Neural progenitor cell (in vitro differentiated cells): ENCODE data around the gene SPSB3. TPM values are rescaled to one million over a fixed set of nuclear protein-coding genes. Genes with fewer than 3 reads are reported as not detected.

Source experiments
- DNase-seq: peaks from one replicate; pipeline ENCODE4 v3.0.0-alpha.2; 2016; ENCODE audit warnings: low spot score
- H2AFZ ChIP-seq: fragments of 200-600 bp; sonication (generic); replicated peaks from 2 replicates; pipeline ENCODE4 v1.6.1; 2016; ENCODE audit warnings: antibody characterized with exemption
- H3F3A ChIP-seq: fragments of 200-600 bp; sonication (generic); 2 replicates; pipeline ENCODE4 v1.6.1; 2016; ENCODE audit warnings: antibody characterized with exemption, low read depth
- H3K27ac ChIP-seq: fragments of 200-600 bp; sonication (generic); 2 replicates; pipeline ENCODE4 v1.5.1; 2016; ENCODE audit warnings: mild to moderate bottlenecking
- H3K27me3 ChIP-seq: fragments of 200-600 bp; sonication (generic); 2 replicates; pipeline ENCODE4 v1.6.1; 2016; ENCODE audit warnings: mild to moderate bottlenecking, moderate library complexity
- H3K36me3 ChIP-seq: fragments of 200-600 bp; sonication (generic); 2 replicates; pipeline ENCODE4 v1.5.1; 2016
- H3K4me1 ChIP-seq: fragments of 200-600 bp; sonication (generic); 2 replicates; pipeline ENCODE4 v1.6.1; 2016; ENCODE audit warnings: mixed run types
- H3K4me2 ChIP-seq: fragments of 200-600 bp; sonication (generic); 2 replicates; pipeline ENCODE4 v1.6.1; 2016
- H3K4me3 ChIP-seq: fragments of 200-600 bp; sonication (generic); 2 replicates; pipeline ENCODE4 v1.5.1; 2016
- H3K79me2 ChIP-seq: fragments of 200-600 bp; sonication (generic); 2 replicates; pipeline ENCODE4 v1.6.1; 2016; ENCODE audit warnings: low read depth
- H3K9ac ChIP-seq: fragments of 200-600 bp; sonication (generic); 2 replicates; pipeline ENCODE4 v1.6.1; 2016
- H3K9me3 ChIP-seq: fragments of 200-600 bp; sonication (generic); 2 replicates; pipeline ENCODE4 v1.5.1; 2016; ENCODE audit warnings: low read depth
- H4K20me1 ChIP-seq: fragments of 200-600 bp; sonication (generic); 2 replicates; pipeline ENCODE4 v1.6.1; 2016; ENCODE audit warnings: low read depth
- H3K27ac Mint-ChIP-seq: 3 replicates; pipeline ENCODE4 v1.8.0; 2021; ENCODE audit warnings: mixed read lengths
- H3K27me3 Mint-ChIP-seq: 2 replicates; pipeline ENCODE4 v1.8.0; 2022; ENCODE audit warnings: low read depth, mild to moderate bottlenecking, inconsistent platforms, moderate library complexity, mixed read lengths; ENCODE audit not compliant: insufficient read depth
- H3K36me3 Mint-ChIP-seq: 3 replicates; pipeline ENCODE4 v1.8.0; 2021; ENCODE audit warnings: mixed read lengths
- H3K4me1 Mint-ChIP-seq: 3 replicates; pipeline ENCODE4 v1.8.0; 2021; ENCODE audit warnings: mixed read lengths
- H3K4me3 Mint-ChIP-seq: 3 replicates; pipeline ENCODE4 v1.8.0; 2021; ENCODE audit warnings: mild to moderate bottlenecking, moderate library complexity, mixed read lengths
- H3K9me3 Mint-ChIP-seq: 3 replicates; pipeline ENCODE4 v1.8.0; 2020; ENCODE audit warnings: mixed read lengths
- EZH2 ChIP-seq: fragments of 200-600 bp; sonication (generic); IDR thresholded peaks from 2 replicates; pipeline ENCODE4 v1.6.1; 2017; ENCODE audit warnings: antibody characterized with exemption, mild to moderate bottlenecking, moderate library complexity
- EZH2phosphoT487 ChIP-seq: fragments of 200-600 bp; sonication (generic); IDR thresholded peaks from 2 replicates; pipeline ENCODE4 v1.6.1; 2017; ENCODE audit warnings: antibody characterized with exemption
- total RNA-seq: library from RNA; depleted of rRNA; stranded (reverse); fragments of >200 nt; gene quantifications from 2 replicates; pipeline ENCODE4 v1.2.3, GENCODE V29; 2015; ENCODE audit warnings: low replicate concordance
- TF ChIP-seq, protein P1 (sequence below): fragments of 200-600 bp; sonication (generic); IDR thresholded peaks from 2 replicates; pipeline ENCODE4 v1.5.1; 2017; ENCODE audit warnings: antibody characterized with exemption, mild to moderate bottlenecking

The SPSB3 gene
- total RNA-seq, 1 donor from 2014 or later: 18.7 TPM

GRCh38 chr16:1791943-1792812 lies 9.8 kb upstream of the SPSB3 start:
- Histone ChIP-seq H3K9ac (no peak overlapping the region), H3K4me2 (no peak overlapping the region), H4K20me1 (no peaks in the 10 kb centered on the region), H3K79me2 (no peaks in the 10 kb centered on the region), H3K4me1 (no peaks in the 10 kb centered on the region), H3K36me3 (no peaks in the 10 kb centered on the region), H3F3A (no peaks in the 10 kb centered on the region), H3K27ac (no peak overlapping the region), H3K9me3 (no peaks in the 10 kb centered on the region), H2AFZ (no peak overlapping the region), H3K27me3 (no peaks in the 10 kb centered on the region), H3K4me3 (no peak overlapping the region)
- Mint-ChIP-seq H3K27ac (no peak overlapping the region), H3K9me3 (peaks cover 1% of the 10 kb centered on the region), H3K4me3 (no peak overlapping the region), H3K4me1 (no peaks in the 10 kb centered on the region), H3K36me3 (peaks cover 5% of the 10 kb centered on the region), H3K27me3 (no peaks in the 10 kb centered on the region)
- DNase-seq: no peak
- TF ChIP-seq EZH2: no peak
- no peak for TF ChIP-seq EZH2phosphoT487
- TF ChIP-seq, protein P1, sequence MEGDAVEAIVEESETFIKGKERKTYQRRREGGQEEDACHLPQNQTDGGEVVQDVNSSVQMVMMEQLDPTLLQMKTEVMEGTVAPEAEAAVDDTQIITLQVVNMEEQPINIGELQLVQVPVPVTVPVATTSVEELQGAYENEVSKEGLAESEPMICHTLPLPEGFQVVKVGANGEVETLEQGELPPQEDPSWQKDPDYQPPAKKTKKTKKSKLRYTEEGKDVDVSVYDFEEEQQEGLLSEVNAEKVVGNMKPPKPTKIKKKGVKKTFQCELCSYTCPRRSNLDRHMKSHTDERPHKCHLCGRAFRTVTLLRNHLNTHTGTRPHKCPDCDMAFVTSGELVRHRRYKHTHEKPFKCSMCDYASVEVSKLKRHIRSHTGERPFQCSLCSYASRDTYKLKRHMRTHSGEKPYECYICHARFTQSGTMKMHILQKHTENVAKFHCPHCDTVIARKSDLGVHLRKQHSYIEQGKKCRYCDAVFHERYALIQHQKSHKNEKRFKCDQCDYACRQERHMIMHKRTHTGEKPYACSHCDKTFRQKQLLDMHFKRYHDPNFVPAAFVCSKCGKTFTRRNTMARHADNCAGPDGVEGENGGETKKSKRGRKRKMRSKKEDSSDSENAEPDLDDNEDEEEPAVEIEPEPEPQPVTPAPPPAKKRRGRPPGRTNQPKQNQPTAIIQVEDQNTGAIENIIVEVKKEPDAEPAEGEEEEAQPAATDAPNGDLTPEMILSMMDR: no peak

- Mint-ChIP-seq H3K4me3 (no peak overlapping the region), H3K27ac (no peak overlapping the region), H3K4me1 (no peaks in the 10 kb centered on the region), H3K9me3 (no peaks in the 10 kb centered on the region), H3K27me3 (no peaks in the 10 kb centered on the region), H3K36me3 (peaks cover 4% of the 10 kb centered on the region)
- H3K36me3 ChIP-seq: no peaks in the 10 kb centered on the region
- no peaks in the 10 kb centered on the region for H3K4me1 ChIP-seq
- no peaks in the 10 kb centered on the region for H3K79me2 ChIP-seq
- H3K27ac ChIP-seq: no peak overlapping the region
- no peaks in the 10 kb centered on the region for H3K27me3 ChIP-seq
- H2AFZ ChIP-seq: no peak overlapping the region
- no peaks in the 10 kb centered on the region for H3K9me3 ChIP-seq
- no peaks in the 10 kb centered on the region for H4K20me1 ChIP-seq
- DNase-seq: no peak
- no peak overlapping the region for H3K4me2 ChIP-seq
- TF ChIP-seq EZH2phosphoT487: no peak
- TF ChIP-seq EZH2: no peak
- TF ChIP-seq, protein P1: no peak
- no peaks in the 10 kb centered on the region for H3F3A ChIP-seq
- H3K9ac ChIP-seq: no peak overlapping the region
- no peak overlapping the region for H3K4me3 ChIP-seq
Measured at GRCh38 chr16:1791256-1791942, 9.0 kb upstream of the SPSB3 start.

GRCh38 chr16:1790611-1791255 lies 8.4 kb upstream of the SPSB3 start:
- Histone ChIP-seq H3K36me3 (no peaks in the 10 kb centered on the region), H4K20me1 (no peaks in the 10 kb centered on the region), H3K79me2 (peaks cover under 1% of the 10 kb centered on the region), H3K4me2 (no peak overlapping the region), H2AFZ (no peak overlapping the region), H3K27me3 (no peaks in the 10 kb centered on the region), H3K9ac (no peak overlapping the region), H3K27ac (no peak overlapping the region), H3F3A (no peaks in the 10 kb centered on the region), H3K4me1 (no peaks in the 10 kb centered on the region), H3K4me3 (no peak overlapping the region), H3K9me3 (no peaks in the 10 kb centered on the region)
- H3K4me3 Mint-ChIP-seq: no peak overlapping the region
- H3K9me3 Mint-ChIP-seq: no peaks in the 10 kb centered on the region
- H3K36me3 Mint-ChIP-seq: peaks cover 4% of the 10 kb centered on the region
- no peak for DNase-seq
- H3K27me3 Mint-ChIP-seq: peaks cover 2% of the 10 kb centered on the region
- H3K27ac Mint-ChIP-seq: no peak overlapping the region
- no peaks in the 10 kb centered on the region for H3K4me1 Mint-ChIP-seq
- no peak for TF ChIP-seq EZH2phosphoT487
- no peak for TF ChIP-seq EZH2
- TF ChIP-seq, protein P1: no peak
